Measurements from ENCODE around the gene KRT82.

Gene KRT82

GRCh38 chr12:52440821-52441319, 34.7 kb upstream of the KRT82 start:
- H3K36me3 ChIP-seq (ENCODE audit: insufficient read depth, low read length), result no peaks in the 10 kb centered on the region
- no peaks in the 10 kb centered on the region for H3K9me3 ChIP-seq (ENCODE audit: low read length)
- no peaks in the 10 kb centered on the region for H3K27me3 ChIP-seq (ENCODE audit: insufficient read depth, low read length)
- H2AFZ ChIP-seq (ENCODE audit: low read depth, low read length), result no peak overlapping the region
- H3K4me1 ChIP-seq (ENCODE audit: insufficient read depth, low read length), result no peaks in the 10 kb centered on the region
- H3K4me3 ChIP-seq (ENCODE audit: low read length), result no peak overlapping the region

- H3K4me3 ChIP-seq (ENCODE audit: low read length), result no peak overlapping the region
- H2AFZ ChIP-seq (ENCODE audit: low read depth, low read length), result no peak overlapping the region
- no peaks in the 10 kb centered on the region for H3K36me3 ChIP-seq (ENCODE audit: insufficient read depth, low read length)
- H3K4me1 ChIP-seq (ENCODE audit: insufficient read depth, low read length), result no peaks in the 10 kb centered on the region
- no peaks in the 10 kb centered on the region for H3K27me3 ChIP-seq (ENCODE audit: insufficient read depth, low read length)
- no peaks in the 10 kb centered on the region for H3K9me3 ChIP-seq (ENCODE audit: low read length)
These were observed 33.7 kb upstream of the KRT82 start for GRCh38 chr12:52439845-52440244.

- H2AFZ ChIP-seq (ENCODE audit: low read depth, low read length), result no peak overlapping the region
- H3K27me3 ChIP-seq (ENCODE audit: insufficient read depth, low read length), result no peaks in the 10 kb centered on the region
- no peaks in the 10 kb centered on the region for H3K36me3 ChIP-seq (ENCODE audit: insufficient read depth, low read length)
- no peak overlapping the region for H3K4me3 ChIP-seq (ENCODE audit: low read length)
- H3K9me3 ChIP-seq (ENCODE audit: low read length), result no peaks in the 10 kb centered on the region
- H3K4me1 ChIP-seq (ENCODE audit: insufficient read depth, low read length), result no peaks in the 10 kb centered on the region
These were observed 33.3 kb upstream of the KRT82 start for GRCh38 chr12:52439420-52439819.

- no peaks in the 10 kb centered on the region for H3K9me3 ChIP-seq (ENCODE audit: low read length)
- H3K4me1 ChIP-seq (ENCODE audit: insufficient read depth, low read length), result no peaks in the 10 kb centered on the region
- no peak overlapping the region for H3K4me3 ChIP-seq (ENCODE audit: low read length)
- H2AFZ ChIP-seq (ENCODE audit: low read depth, low read length), result no peak overlapping the region
- H3K36me3 ChIP-seq (ENCODE audit: insufficient read depth, low read length), result no peaks in the 10 kb centered on the region
- no peaks in the 10 kb centered on the region for H3K27me3 ChIP-seq (ENCODE audit: insufficient read depth, low read length)
These were observed 32.5 kb upstream of the KRT82 start for GRCh38 chr12:52438305-52439301.

GRCh38 chr12:52437508-52437907, 31.4 kb upstream of the KRT82 start:
- H3K4me1 ChIP-seq (ENCODE audit: insufficient read depth, low read length), result no peaks in the 10 kb centered on the region
- no peak overlapping the region for H3K4me3 ChIP-seq (ENCODE audit: low read length)
- H3K27me3 ChIP-seq (ENCODE audit: insufficient read depth, low read length), result no peaks in the 10 kb centered on the region
- H3K9me3 ChIP-seq (ENCODE audit: low read length), result no peaks in the 10 kb centered on the region
- H2AFZ ChIP-seq (ENCODE audit: low read depth, low read length), result no peak overlapping the region
- no peaks in the 10 kb centered on the region for H3K36me3 ChIP-seq (ENCODE audit: insufficient read depth, low read length)

GRCh38 chr12:52436828-52437474, 30.8 kb upstream of the KRT82 start:
- no peak overlapping the region for H3K4me3 ChIP-seq (ENCODE audit: low read length)
- no peaks in the 10 kb centered on the region for H3K36me3 ChIP-seq (ENCODE audit: insufficient read depth, low read length)
- H2AFZ ChIP-seq (ENCODE audit: low read depth, low read length), result no peak overlapping the region
- no peaks in the 10 kb centered on the region for H3K4me1 ChIP-seq (ENCODE audit: insufficient read depth, low read length)
- no peaks in the 10 kb centered on the region for H3K9me3 ChIP-seq (ENCODE audit: low read length)
- no peaks in the 10 kb centered on the region for H3K27me3 ChIP-seq (ENCODE audit: insufficient read depth, low read length)

GRCh38 chr12:52436000-52436827, 30.1 kb upstream of the KRT82 start:
- no peaks in the 10 kb centered on the region for H3K4me1 ChIP-seq (ENCODE audit: insufficient read depth, low read length)
- no peak overlapping the region for H2AFZ ChIP-seq (ENCODE audit: low read depth, low read length)
- H3K27me3 ChIP-seq (ENCODE audit: insufficient read depth, low read length), result no peaks in the 10 kb centered on the region
- H3K4me3 ChIP-seq (ENCODE audit: low read length), result no peak overlapping the region
- H3K9me3 ChIP-seq (ENCODE audit: low read length), result no peaks in the 10 kb centered on the region
- H3K36me3 ChIP-seq (ENCODE audit: insufficient read depth, low read length), result no peaks in the 10 kb centered on the region

- no peak overlapping the region for H3K4me3 ChIP-seq (ENCODE audit: low read length)
- no peaks in the 10 kb centered on the region for H3K27me3 ChIP-seq (ENCODE audit: insufficient read depth, low read length)
- no peaks in the 10 kb centered on the region for H3K4me1 ChIP-seq (ENCODE audit: insufficient read depth, low read length)
- no peaks in the 10 kb centered on the region for H3K36me3 ChIP-seq (ENCODE audit: insufficient read depth, low read length)
- no peaks in the 10 kb centered on the region for H3K9me3 ChIP-seq (ENCODE audit: low read length)
- no peak overlapping the region for H2AFZ ChIP-seq (ENCODE audit: low read depth, low read length)
These were observed 29.5 kb upstream of the KRT82 start for GRCh38 chr12:52435659-52435999.

- no peaks in the 10 kb centered on the region for H3K4me1 ChIP-seq (ENCODE audit: insufficient read depth, low read length)
- no peaks in the 10 kb centered on the region for H3K27me3 ChIP-seq (ENCODE audit: insufficient read depth, low read length)
- H2AFZ ChIP-seq (ENCODE audit: low read depth, low read length), result no peak overlapping the region
- no peaks in the 10 kb centered on the region for H3K36me3 ChIP-seq (ENCODE audit: insufficient read depth, low read length)
- H3K9me3 ChIP-seq (ENCODE audit: low read length), result no peaks in the 10 kb centered on the region
- H3K4me3 ChIP-seq (ENCODE audit: low read length), result no peak overlapping the region
These were observed 28.8 kb upstream of the KRT82 start for GRCh38 chr12:52434760-52435530.

GRCh38 chr12:52434081-52434733, 28.1 kb upstream of the KRT82 start, which contains the start of gene KRT75:
Gene KRT75 (minus strand): TSS chr12:52434371. CDS start chr12:52434304, 67 bp downstream.
- Histone ChIP-seq H3K36me3 (ENCODE audit: insufficient read depth, low read length) (no peaks in the 10 kb centered on the region), H3K4me3 (ENCODE audit: low read length) (no peak within 1 kb of the TSS), H3K4me1 (ENCODE audit: insufficient read depth, low read length) (no peaks in the 10 kb centered on the region), H3K27me3 (ENCODE audit: insufficient read depth, low read length) (no peaks in the 10 kb centered on the region), H3K9me3 (ENCODE audit: low read length) (no peaks in the 10 kb centered on the region), H2AFZ (ENCODE audit: low read depth, low read length) (no peak within 1 kb of the TSS)

GRCh38 chr12:52433501-52434080, 27.5 kb upstream of the KRT82 start:
- no peak overlapping the region for H3K4me3 ChIP-seq (ENCODE audit: low read length)
- no peaks in the 10 kb centered on the region for H3K9me3 ChIP-seq (ENCODE audit: low read length)
- H3K27me3 ChIP-seq (ENCODE audit: insufficient read depth, low read length), result no peaks in the 10 kb centered on the region
- no peaks in the 10 kb centered on the region for H3K36me3 ChIP-seq (ENCODE audit: insufficient read depth, low read length)
- no peak overlapping the region for H2AFZ ChIP-seq (ENCODE audit: low read depth, low read length)
- H3K4me1 ChIP-seq (ENCODE audit: insufficient read depth, low read length), result no peaks in the 10 kb centered on the region
